Esophagus squamous epithelium (tissue), 5 donors: ENCODE data around the gene RBM33. TPM values are rescaled to one million over a fixed set of nuclear protein-coding genes. Genes with fewer than 3 reads are reported as not detected.

ENCODE experiments used
- DNase-seq: peaks from one replicate; lab custom pipeline; 2025; lab: John Stamatoyannopoulos, UW
- H3K27ac ChIP-seq, 4 donors: fragments of 200-600 bp; sonication (generic); one replicate each; pipeline ENCODE4 v1.5.1; 2016 to 2019; ENCODE audit warnings: mild to moderate bottlenecking in 1 of 4
- H3K27me3 ChIP-seq, 4 donors: fragments of 200-600 bp; sonication (generic); 1 replicate in 3 of 4; 2 replicates in 1 of 4; pipeline versions ENCODE4 v1.5.1 to v1.6.0; 2017 to 2021; ENCODE audit warnings: antibody characterized with exemption in 1 of 4
- H3K36me3 ChIP-seq, 3 donors: fragments of 200-600 bp; sonication (generic); one replicate each; pipeline ENCODE4 v1.5.1; 2016 to 2019
- H3K4me1 ChIP-seq, 3 donors: fragments of 200-600 bp; sonication (generic); one replicate each; pipeline ENCODE4 v1.5.1; 2017 to 2019
- H3K4me3 ChIP-seq, 4 donors: fragments of 200-600 bp; sonication (generic); 1 replicate in 3 of 4; 2 replicates in 1 of 4; pipeline ENCODE4 v1.5.1; 2016 to 2019; ENCODE audit warnings: mild to moderate bottlenecking in 2 of 4, moderate library complexity in 1 of 4
- H3K9me3 ChIP-seq, 3 donors: fragments of 200-600 bp; sonication (generic); one replicate each; pipeline ENCODE4 v1.5.1; 2016 to 2019
- POLR2A ChIP-seq, 4 donors: fragments of 450-650 bp; IDR thresholded peaks; one replicate each; pipeline ENCODE4 v1.6.1; 2017; ENCODE audit warnings: antibody characterized with exemption in 4 of 4, mild to moderate bottlenecking in 4 of 4, moderate library complexity in 3 of 4
- WGBS, 2 donors: methylation state at CpG; one replicate each; pipeline ENCODE4 v1.1.5; 2018; 5-methylcytosine and 5-hydroxymethylcytosine counted together
- intact Hi-C: fragments of 100-400 bp; cut with DNase I; formaldehyde crosslinking; loops from one replicate; pipeline ENCODE4 v1.15.0; 2022
- total RNA-seq, 4 donors: library from RNA; depleted of rRNA; stranded (reverse); fragments of >200 nt; gene quantifications; one replicate each; pipeline ENCODE4 v1.1.0, GENCODE V29; 2016
- TF ChIP-seq, protein P1 (sequence below), 6 experiments: fragments of 450-650 bp in 4 of 6; fragments of 200-600 bp in 2 of 6; sonication (generic) in 2 of 6; IDR thresholded peaks; one replicate each; pipeline ENCODE4 v1.5.1; 2016 to 2019; ENCODE audit warnings: antibody characterized with exemption in 6 of 6, mild to moderate bottlenecking in 4 of 6, moderate library complexity in 4 of 6
- donor health status: DM: yes; HTN: yes; CAD: no.

Gene RBM33
- total RNA-seq, 4 donors from 2014 or later, result 20.3 to 45.6 (median 26.9) TPM

GRCh38 chr7:155806096-155806871, 161.8 kb downstream of the RBM33 start:
- Histone ChIP-seq H3K4me1 (peaks cover 35 to 77% (median 52%) of the 10 kb centered on the region in 3 donors), H3K27ac (no peak overlapping the region), H3K4me3 (peak overlapping the region in 3 of 4 donors; percentile 20 to 53 (median 40)), H3K36me3 (no peaks in the 10 kb centered on the region), H3K27me3 (peaks cover 25 to 100% (median 40%) of the 10 kb centered on the region in 4 donors), H3K9me3 (no peaks in the 10 kb centered on the region)
- intact Hi-C loops, result no loop called here
- WGBS, 2 donors, result 56 to 71% methylated on average over 20 to 22 of the region's 47 CpGs
- TF ChIP-seq POLR2A (IDR thresholded peaks at IDR 0.05), result no peak
- TF ChIP-seq, protein P1, sequence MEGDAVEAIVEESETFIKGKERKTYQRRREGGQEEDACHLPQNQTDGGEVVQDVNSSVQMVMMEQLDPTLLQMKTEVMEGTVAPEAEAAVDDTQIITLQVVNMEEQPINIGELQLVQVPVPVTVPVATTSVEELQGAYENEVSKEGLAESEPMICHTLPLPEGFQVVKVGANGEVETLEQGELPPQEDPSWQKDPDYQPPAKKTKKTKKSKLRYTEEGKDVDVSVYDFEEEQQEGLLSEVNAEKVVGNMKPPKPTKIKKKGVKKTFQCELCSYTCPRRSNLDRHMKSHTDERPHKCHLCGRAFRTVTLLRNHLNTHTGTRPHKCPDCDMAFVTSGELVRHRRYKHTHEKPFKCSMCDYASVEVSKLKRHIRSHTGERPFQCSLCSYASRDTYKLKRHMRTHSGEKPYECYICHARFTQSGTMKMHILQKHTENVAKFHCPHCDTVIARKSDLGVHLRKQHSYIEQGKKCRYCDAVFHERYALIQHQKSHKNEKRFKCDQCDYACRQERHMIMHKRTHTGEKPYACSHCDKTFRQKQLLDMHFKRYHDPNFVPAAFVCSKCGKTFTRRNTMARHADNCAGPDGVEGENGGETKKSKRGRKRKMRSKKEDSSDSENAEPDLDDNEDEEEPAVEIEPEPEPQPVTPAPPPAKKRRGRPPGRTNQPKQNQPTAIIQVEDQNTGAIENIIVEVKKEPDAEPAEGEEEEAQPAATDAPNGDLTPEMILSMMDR (IDR thresholded peaks at IDR 0.05), result no peak
- no peak for DNase-seq

DNA sequence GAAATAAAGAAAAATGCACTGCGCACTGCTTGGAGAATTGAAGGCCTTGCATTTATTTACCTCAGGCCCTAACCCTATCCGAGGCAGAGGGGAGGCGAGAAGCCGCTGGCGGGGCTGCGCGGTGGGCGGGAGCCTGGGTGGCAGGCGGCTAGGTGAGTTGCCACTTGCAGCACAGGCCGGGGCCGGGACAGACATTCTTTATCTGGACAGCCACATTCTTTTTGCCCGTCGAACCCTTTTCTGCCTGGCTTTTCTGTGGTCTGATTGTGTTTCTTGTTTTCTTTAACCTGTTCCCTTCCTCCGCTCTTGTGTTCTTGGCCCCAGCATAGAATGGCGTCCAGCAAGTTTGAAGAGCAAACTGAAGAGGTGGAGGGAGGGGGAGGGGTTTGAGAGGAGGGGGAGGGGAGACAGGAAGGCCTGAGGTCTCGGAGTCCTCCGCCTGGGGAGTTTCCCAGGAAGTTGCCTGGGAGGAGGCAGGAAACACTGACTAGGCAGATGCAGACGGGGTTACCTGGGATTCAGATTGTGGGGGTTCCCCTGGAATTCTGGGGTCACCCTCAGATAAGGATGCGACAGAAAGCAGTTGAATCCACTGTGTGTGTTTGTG, 162.7 kb downstream of the RBM33 start:
- H3K27me3 ChIP-seq, result peaks cover 25 to 100% (median 48%) of the 10 kb centered on the region in 4 donors
- WGBS, 2 donors, result 50 to 69% methylated on average over 16 to 17 of the region's 19 CpGs

DNA sequence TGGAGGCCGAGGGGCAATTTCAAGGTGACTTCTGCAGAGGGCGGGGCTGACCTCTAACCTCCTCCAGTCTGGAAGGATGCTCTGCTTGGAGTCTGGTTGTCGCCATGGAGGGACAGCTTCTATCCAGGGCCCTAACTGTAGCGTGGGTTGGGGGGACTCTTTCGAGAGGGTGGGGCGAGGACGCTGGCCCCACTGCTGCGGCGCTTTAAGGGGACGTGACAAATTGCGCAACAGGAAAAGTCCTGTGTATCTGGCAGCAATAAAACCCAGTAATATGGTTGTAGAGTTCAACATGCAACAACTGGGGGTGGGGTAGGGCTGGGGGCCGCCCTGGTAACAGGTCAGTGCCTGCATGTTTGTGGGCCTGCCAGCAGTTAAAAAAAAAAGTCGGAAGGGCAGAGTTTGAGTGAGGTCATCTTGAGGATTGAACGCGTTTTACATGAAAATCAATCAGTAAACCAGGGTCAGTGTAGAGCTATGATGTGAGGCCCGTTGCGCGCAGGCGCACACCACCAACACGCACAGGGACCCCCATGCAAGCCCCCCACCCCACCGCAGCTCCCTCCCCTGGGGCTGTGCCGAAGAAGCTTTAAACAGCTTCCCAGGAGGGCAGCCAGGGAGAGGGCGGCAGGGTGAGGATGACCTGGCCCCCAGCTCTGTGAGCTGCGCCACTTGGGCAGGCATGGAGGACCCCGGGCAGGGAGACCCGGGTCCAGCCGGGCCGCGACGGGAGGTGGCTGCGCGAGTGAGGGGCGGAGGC, 163.5 kb downstream of the RBM33 start:
- Histone ChIP-seq H3K27me3 (peaks cover 25 to 100% (median 51%) of the 10 kb centered on the region in 4 donors), H3K36me3 (no peaks in the 10 kb centered on the region), H3K4me3 (peak overlapping the region in 2 of 4 donors; percentile 24 to 49), H3K9me3 (no peaks in the 10 kb centered on the region), H3K4me1 (peaks cover 35 to 86% (median 58%) of the 10 kb centered on the region in 3 donors), H3K27ac (no peak overlapping the region)
- intact Hi-C loops, result no loop called here
- DNase-seq, result no peak
- whole genome bisulfite sequencing, 2 donors, result 40 to 41% methylated on average over 18 to 22 of the region's 33 CpGs
- TF ChIP-seq, protein P1 (IDR thresholded peaks at IDR 0.05), result no peak
- TF ChIP-seq POLR2A (IDR thresholded peaks at IDR 0.05), result no peak

More for the DNA sequence above, 162.7 kb downstream of the RBM33 start:
- intact Hi-C loops, result no loop called here
- DNase-seq, result no peak
- Histone ChIP-seq H3K4me3 (no peak overlapping the region), H3K9me3 (no peaks in the 10 kb centered on the region), H3K27ac (no peak overlapping the region), H3K4me1 (peaks cover 35 to 86% (median 59%) of the 10 kb centered on the region in 3 donors), H3K36me3 (no peaks in the 10 kb centered on the region)
- no peak for TF ChIP-seq POLR2A (IDR thresholded peaks at IDR 0.05)
- TF ChIP-seq, protein P1 (IDR thresholded peaks at IDR 0.05), result no peak

GRCh38 chr7:155808549-155809331, 164.3 kb downstream of the RBM33 start:
- H3K9me3 ChIP-seq, result no peaks in the 10 kb centered on the region
- TF ChIP-seq, protein P1 (IDR thresholded peaks at IDR 0.05), result no peak
- no peak for TF ChIP-seq POLR2A (IDR thresholded peaks at IDR 0.05)
- no peaks in the 10 kb centered on the region for H3K36me3 ChIP-seq
- peaks cover 29 to 100% (median 50%) of the 10 kb centered on the region in 4 donors for H3K27me3 ChIP-seq
- H3K27ac ChIP-seq, result no peak overlapping the region
- DNase-seq, result no peak
- intact Hi-C loops, result no loop called here
- peaks cover 30 to 79% (median 51%) of the 10 kb centered on the region in 3 donors for H3K4me1 ChIP-seq
- H3K4me3 ChIP-seq, result peak overlapping the region in 2 of 4 donors; percentile 24 to 49
- 0 to 1% methylated on average over 9 to 36 of the region's 64 CpGs for WGBS, 2 donors
